Mesenchymal stem cell (in vitro differentiated cells and primary cell): ENCODE measurements around the gene KCNC1.

Experiments
- DNase-seq: peaks from one replicate; pipeline ENCODE4 v3.0.0-alpha.2; 2013
- H2AFZ ChIP-seq: one replicate; pipeline ENCODE4 v1.6.1; 2013; ENCODE audit warnings: low read depth, mild to moderate bottlenecking, control low read depth, inconsistent platforms, low read length, moderate library complexity
- H2AK5ac ChIP-seq: 2 replicates; pipeline ENCODE4 v1.6.1; 2013; ENCODE audit warnings: low read length, moderate library complexity, mild to moderate bottlenecking, inconsistent platforms; ENCODE audit not compliant: severe bottlenecking
- H2BK120ac ChIP-seq: one replicate; pipeline ENCODE4 v1.6.1; 2013; ENCODE audit warnings: low read depth, mild to moderate bottlenecking, inconsistent platforms, low read length, moderate library complexity
- H2BK12ac ChIP-seq, 2 experiments: one replicate each; pipeline ENCODE4 v1.6.1; 2013; ENCODE audit warnings: inconsistent platforms in 2 of 2, low read length in 2 of 2, mild to moderate bottlenecking in 2 of 2, moderate library complexity in 2 of 2, control low read depth in 1 of 2
- H2BK15ac ChIP-seq: one replicate; pipeline ENCODE4 v1.6.1; 2013; ENCODE audit warnings: mild to moderate bottlenecking, low read depth, inconsistent platforms; ENCODE audit not compliant: poor library complexity, severe bottlenecking
- H2BK5ac ChIP-seq: 2 replicates; pipeline ENCODE4 v1.6.1; 2013; ENCODE audit warnings: low read depth, mild to moderate bottlenecking, low read length, control low read depth, inconsistent platforms; ENCODE audit not compliant: poor library complexity, severe bottlenecking
- H3K14ac ChIP-seq, 2 experiments: one replicate each; pipeline ENCODE4 v1.6.1; 2013; ENCODE audit warnings: inconsistent platforms in 2 of 2, low read length in 2 of 2, control low read depth in 1 of 2, mild to moderate bottlenecking in 1 of 2, moderate library complexity in 1 of 2
- H3K18ac ChIP-seq, 2 experiments: one replicate each; pipeline ENCODE4 v1.6.1; 2013; ENCODE audit warnings: inconsistent platforms in 2 of 2, low read length in 2 of 2, control low read depth in 1 of 2, low read depth in 1 of 2, mild to moderate bottlenecking in 1 of 2
- H3K23ac ChIP-seq, 2 experiments: one replicate each; pipeline ENCODE4 v1.6.1; 2013; ENCODE audit warnings: inconsistent platforms in 2 of 2, low read length in 2 of 2, mild to moderate bottlenecking in 2 of 2, moderate library complexity in 2 of 2, control low read depth in 1 of 2
- H3K27ac ChIP-seq: 2 replicates; pipeline ENCODE4 v1.5.1; 2013; ENCODE audit warnings: mild to moderate bottlenecking, moderate library complexity, low read length, control low read depth, inconsistent platforms; ENCODE audit not compliant: poor library complexity, severe bottlenecking
- H3K27me3 ChIP-seq, 2 experiments: 2 replicates each; pipeline versions ENCODE4 v1.6.1 to v1.7.0; 2013; ENCODE audit warnings: low read length in 2 of 2, mild to moderate bottlenecking in 2 of 2, moderate library complexity in 2 of 2, control low read depth in 1 of 2, inconsistent platforms in 1 of 2; ENCODE audit not compliant: control insufficient read depth in 1 of 2, insufficient read depth in 1 of 2
- H3K36me3 ChIP-seq, 2 experiments: 2 replicates each; pipeline versions ENCODE4 v1.6.1 to v1.7.0; 2013; ENCODE audit warnings: low read length in 2 of 2, control low read depth in 1 of 2, inconsistent platforms in 1 of 2, low read depth in 1 of 2, mild to moderate bottlenecking in 1 of 2; ENCODE audit not compliant: insufficient read depth in 2 of 2, control insufficient read depth in 1 of 2
- H3K4ac ChIP-seq, 2 experiments: one replicate each; pipeline ENCODE4 v1.6.1; 2013; ENCODE audit warnings: inconsistent platforms in 2 of 2, low read length in 2 of 2, mild to moderate bottlenecking in 2 of 2, moderate library complexity in 2 of 2, control low read depth in 1 of 2, low read depth in 1 of 2
- H3K4me1 ChIP-seq: 2 replicates; pipeline ENCODE4 v1.6.1; 2013; ENCODE audit warnings: low read depth, low read length, control low read depth; ENCODE audit not compliant: control insufficient read depth, insufficient read depth
- H3K4me2 ChIP-seq: 2 replicates; pipeline ENCODE4 v1.6.1; 2013; ENCODE audit warnings: low read length, mild to moderate bottlenecking, inconsistent platforms; ENCODE audit not compliant: poor library complexity, severe bottlenecking
- H3K4me3 ChIP-seq, 2 experiments: 2 replicates each; pipeline versions ENCODE4 v1.5.1 to v1.7.0; 2013; ENCODE audit warnings: low read length in 2 of 2, mild to moderate bottlenecking in 2 of 2, control low read depth in 1 of 2, low read depth in 1 of 2; ENCODE audit not compliant: insufficient read depth in 1 of 2
- H3K79me1 ChIP-seq: replicated peaks from 2 replicates; pipeline ENCODE4 v1.6.1; 2013; ENCODE audit warnings: mild to moderate bottlenecking, control low read depth, low read length, inconsistent platforms; ENCODE audit not compliant: poor library complexity, severe bottlenecking
- H3K9ac ChIP-seq: 2 replicates; pipeline ENCODE4 v1.7.0; 2013; ENCODE audit warnings: mild to moderate bottlenecking, low read length, moderate library complexity
- H3K9me3 ChIP-seq: 2 replicates; pipeline ENCODE4 v1.7.0; 2013; ENCODE audit warnings: mild to moderate bottlenecking, low read length; ENCODE audit not compliant: control insufficient read depth
- H4K8ac ChIP-seq: one replicate; pipeline ENCODE4 v1.6.1; 2013; ENCODE audit warnings: inconsistent platforms, mild to moderate bottlenecking, low read length, moderate library complexity
- H4K91ac ChIP-seq: one replicate; pipeline ENCODE4 v1.6.1; 2013; ENCODE audit warnings: mild to moderate bottlenecking, low read length, inconsistent platforms
- WGBS: methylation state at CpG from one replicate; pipeline ENCODE4 v1.1.7; 2013; ENCODE audit warnings: mixed read lengths; 5-methylcytosine and 5-hydroxymethylcytosine counted together

The KCNC1 gene

DNA sequence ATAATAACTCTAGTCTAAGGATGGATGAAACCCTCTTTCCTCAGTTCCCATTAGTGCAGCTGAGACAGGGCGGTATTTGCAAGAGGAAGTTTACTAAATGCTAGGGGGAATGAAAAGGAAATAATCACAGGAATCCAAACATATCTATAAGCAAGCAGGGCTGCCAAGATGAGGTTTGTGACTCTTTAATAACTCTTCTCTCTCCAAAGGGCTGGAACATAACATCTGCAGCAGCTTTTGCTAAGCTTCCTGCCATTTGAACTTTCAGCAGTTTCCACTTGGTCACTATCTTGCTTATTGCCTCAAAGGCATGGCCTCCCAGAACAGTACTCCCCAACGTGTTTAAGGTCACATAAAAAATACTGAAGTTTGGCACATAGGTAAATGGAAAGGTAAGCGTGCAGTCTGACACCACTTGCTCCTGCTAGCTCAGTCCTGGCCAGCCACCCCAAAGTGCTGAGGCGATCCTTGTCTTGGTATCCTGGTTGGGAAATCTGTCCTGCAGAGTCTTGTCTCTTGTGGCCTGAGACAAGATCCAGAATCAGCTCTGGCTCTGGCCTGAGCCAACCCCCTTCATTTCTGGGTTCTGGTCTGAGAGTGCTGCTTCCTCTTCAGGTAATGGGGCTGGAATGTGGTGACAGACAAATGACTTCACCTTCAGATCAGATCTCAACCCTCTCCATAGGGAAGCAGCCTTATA is 81.8 kb downstream of the KCNC1 start:
- no peak overlapping the region for H4K8ac ChIP-seq
- no peak overlapping the region for H3K4me2 ChIP-seq
- DNase-seq, result no peak
- no peak overlapping the region for H3K23ac ChIP-seq
- H3K27ac ChIP-seq, result no peak overlapping the region
- 61% methylated on average over 3 of the region's 4 CpGs for WGBS
- H2BK15ac ChIP-seq, result no peak overlapping the region
- H3K9ac ChIP-seq, result no peak overlapping the region
- no peaks in the 10 kb centered on the region for H3K27me3 ChIP-seq
- H3K9me3 ChIP-seq, result no peaks in the 10 kb centered on the region
- H3K14ac ChIP-seq, result no peak overlapping the region
- no peak overlapping the region for H2AK5ac ChIP-seq
- no peaks in the 10 kb centered on the region for H3K36me3 ChIP-seq
- no peak overlapping the region for H4K91ac ChIP-seq
- no peak overlapping the region for H2BK12ac ChIP-seq
- no peak overlapping the region for H2BK5ac ChIP-seq
- H3K4me1 ChIP-seq, result peaks cover 2% of the 10 kb centered on the region
- no peak overlapping the region for H3K4ac ChIP-seq
- H2BK120ac ChIP-seq, result no peak overlapping the region
- H2AFZ ChIP-seq, result no peak overlapping the region
- H3K79me1 ChIP-seq, result no peaks in the 10 kb centered on the region
- H3K4me3 ChIP-seq, result no peak overlapping the region
- no peak overlapping the region for H3K18ac ChIP-seq

GRCh38 chr11:17821648-17822400 is 87.2 kb downstream of the KCNC1 start:
- H3K4me1 ChIP-seq, result no peaks in the 10 kb centered on the region
- no peak overlapping the region for H2BK5ac ChIP-seq
- H2BK12ac ChIP-seq, result no peak overlapping the region
- 63% methylated on average over 4 of the region's 4 CpGs for WGBS
- no peak overlapping the region for H3K4ac ChIP-seq
- H3K27me3 ChIP-seq, result no peaks in the 10 kb centered on the region
- H2BK120ac ChIP-seq, result no peak overlapping the region
- no peaks in the 10 kb centered on the region for H3K9me3 ChIP-seq
- H4K91ac ChIP-seq, result no peak overlapping the region
- no peak overlapping the region for H2AFZ ChIP-seq
- no peak overlapping the region for H2BK15ac ChIP-seq
- no peaks in the 10 kb centered on the region for H3K79me1 ChIP-seq
- H3K9ac ChIP-seq, result peak overlapping the region; percentile 57
- H4K8ac ChIP-seq, result no peak overlapping the region
- H2AK5ac ChIP-seq, result no peak overlapping the region
- H3K14ac ChIP-seq, result no peak overlapping the region
- no peak overlapping the region for H3K4me2 ChIP-seq
- H3K23ac ChIP-seq, result no peak overlapping the region
- H3K4me3 ChIP-seq, result no peak overlapping the region
- peak; percentile 87 for DNase-seq
- H3K27ac ChIP-seq, result no peak overlapping the region
- no peaks in the 10 kb centered on the region for H3K36me3 ChIP-seq
- no peak overlapping the region for H3K18ac ChIP-seq

DNA sequence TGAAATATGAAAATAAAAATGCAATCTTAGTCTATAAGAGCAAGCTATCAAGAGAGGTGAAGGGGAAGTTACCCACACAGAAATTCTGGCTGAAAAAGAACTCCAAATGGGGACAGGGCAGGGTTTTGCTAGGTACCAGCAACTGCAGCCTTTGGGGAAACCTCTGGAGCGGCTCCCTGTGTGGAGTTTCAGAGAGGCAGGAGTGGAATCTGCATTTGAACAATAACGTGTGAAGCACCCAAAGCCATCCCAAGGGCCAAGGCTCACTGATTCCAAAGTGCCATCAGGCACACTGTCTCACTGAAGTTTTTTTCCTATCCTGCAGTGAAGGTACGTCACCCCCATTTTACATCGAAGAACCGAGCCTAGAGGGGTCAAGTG is 87.8 kb downstream of the KCNC1 start:
- no peak overlapping the region for H2BK120ac ChIP-seq
- H3K18ac ChIP-seq, result peak overlapping the region in 1 of 2 experiments; percentile 44
- DNase-seq, result no peak
- WGBS, result 68% methylated on average over 4 of the region's 5 CpGs
- peak overlapping the region; percentile 35 to 61 for H2BK12ac ChIP-seq
- H4K91ac ChIP-seq, result no peak overlapping the region
- no peaks in the 10 kb centered on the region for H3K79me1 ChIP-seq
- no peak overlapping the region for H3K4ac ChIP-seq
- H3K4me1 ChIP-seq, result no peaks in the 10 kb centered on the region
- no peaks in the 10 kb centered on the region for H3K36me3 ChIP-seq
- H3K9ac ChIP-seq, result peak overlapping the region; percentile 57
- H2AK5ac ChIP-seq, result no peak overlapping the region
- no peak overlapping the region for H3K4me2 ChIP-seq
- no peak overlapping the region for H2BK15ac ChIP-seq
- H4K8ac ChIP-seq, result no peak overlapping the region
- H3K23ac ChIP-seq, result no peak overlapping the region
- no peaks in the 10 kb centered on the region for H3K9me3 ChIP-seq
- no peak overlapping the region for H2AFZ ChIP-seq
- no peak overlapping the region for H3K14ac ChIP-seq
- no peak overlapping the region for H3K4me3 ChIP-seq
- no peak overlapping the region for H2BK5ac ChIP-seq
- no peaks in the 10 kb centered on the region for H3K27me3 ChIP-seq
- no peak overlapping the region for H3K27ac ChIP-seq

DNA sequence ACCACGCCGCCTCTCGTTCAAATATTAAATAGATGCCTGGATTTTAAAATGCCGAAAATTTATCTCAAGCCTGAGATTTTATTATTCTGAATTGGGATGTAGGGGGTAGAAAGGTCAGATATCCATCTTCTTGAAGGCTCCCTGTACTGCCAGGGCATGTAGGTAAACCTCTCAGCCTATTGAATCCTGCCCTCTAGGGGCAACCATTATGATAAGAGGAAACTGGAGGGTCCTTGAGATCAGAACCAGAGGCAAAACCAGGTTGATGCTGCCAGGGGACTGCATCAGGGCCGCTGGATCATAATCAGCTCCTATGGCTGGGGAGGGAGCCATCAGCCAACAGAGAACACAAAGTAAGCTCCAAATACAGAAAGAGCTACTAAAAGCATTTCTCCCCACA is 92.4 kb downstream of the KCNC1 start:
- Histone ChIP-seq H3K79me1 (no peaks in the 10 kb centered on the region), H3K9me3 (no peaks in the 10 kb centered on the region), H2AFZ (no peak overlapping the region), H3K27me3 (no peaks in the 10 kb centered on the region), H3K9ac (no peak overlapping the region), H3K27ac (no peak overlapping the region), H2BK15ac (no peak overlapping the region), H3K14ac (no peak overlapping the region), H3K23ac (no peak overlapping the region), H3K4me3 (no peak overlapping the region), H3K4ac (no peak overlapping the region), H2BK5ac (no peak overlapping the region), H2BK120ac (no peak overlapping the region), H3K4me1 (no peaks in the 10 kb centered on the region), H3K18ac (no peak overlapping the region), H3K4me2 (no peak overlapping the region), H3K36me3 (no peaks in the 10 kb centered on the region), H4K8ac (no peak overlapping the region), H4K91ac (no peak overlapping the region), H2BK12ac (no peak overlapping the region), H2AK5ac (no peak overlapping the region)
- no peak for DNase-seq
- 93% methylated on average over 5 of the region's 5 CpGs for WGBS
